ENCODE data around the gene SELENOM. TPM values are rescaled to one million over a fixed set of nuclear protein-coding genes. Genes with fewer than 3 reads are reported as not detected.

The SELENOM gene
- polyA plus RNA-seq, 1 donor (not counting 4 experiments of a cell fraction or from before 2014, with no cell fraction given) = 9.1 TPM

GRCh38 chr22:31094741-31095140 lies 12.6 kb downstream of the SELENOM start:
- Histone ChIP-seq H3K27ac (ENCODE audit: control insufficient read depth, insufficient read depth, low read length) (no peak overlapping the region), H3K9me1 (ENCODE audit: control insufficient read depth, extremely low read depth, insufficient read depth, low read length) (no peaks in the 10 kb centered on the region), H3K4me2 (ENCODE audit: control insufficient read depth, extremely low read depth, insufficient read depth, low read depth, low read length) (no peak overlapping the region), H3K9ac (ENCODE audit: control insufficient read depth, extremely low read depth, insufficient read depth, low read length) (no peak overlapping the region), H3K36me3 (ENCODE audit: control insufficient read depth in 2 of 2, extremely low read depth in 1 of 2, insufficient read depth in 2 of 2, low read length in 2 of 2) (peaks cover 74 to 79% of the 10 kb centered on the region in 2 experiments), H3K4me3 (ENCODE audit: control insufficient read depth in 2 of 3, extremely low read depth in 1 of 3, insufficient read depth in 2 of 3, low read depth in 1 of 3, low read length in 3 of 3) (no peak overlapping the region), H3K4me1 (ENCODE audit: control insufficient read depth, extremely low read depth, insufficient read depth, low read length) (no peaks in the 10 kb centered on the region), H3K79me2 (ENCODE audit: control insufficient read depth, insufficient read depth, low read length) (peaks cover 19% of the 10 kb centered on the region), H3K27me3 (ENCODE audit: control insufficient read depth, extremely low read depth, insufficient read depth, low read length) (no peaks in the 10 kb centered on the region), H4K20me1 (ENCODE audit: control insufficient read depth, extremely low read depth, insufficient read depth, low read length) (peaks cover 14% of the 10 kb centered on the region), H2AFZ (ENCODE audit: control insufficient read depth, low read length) (no peak overlapping the region), H3K9me3 (ENCODE audit: control insufficient read depth, low read depth, low read length) (no peaks in the 10 kb centered on the region)
- dilution Hi-C loops (cut with MboI; ENCODE audit: extremely low pct_ligation_motif_present, low sequenced_read_pairs) = no loop called here
- TF ChIP-seq EZH2 (IDR thresholded peaks at IDR 0.05; ENCODE audit: low read length) = no peak
- TF ChIP-seq, protein P1, sequence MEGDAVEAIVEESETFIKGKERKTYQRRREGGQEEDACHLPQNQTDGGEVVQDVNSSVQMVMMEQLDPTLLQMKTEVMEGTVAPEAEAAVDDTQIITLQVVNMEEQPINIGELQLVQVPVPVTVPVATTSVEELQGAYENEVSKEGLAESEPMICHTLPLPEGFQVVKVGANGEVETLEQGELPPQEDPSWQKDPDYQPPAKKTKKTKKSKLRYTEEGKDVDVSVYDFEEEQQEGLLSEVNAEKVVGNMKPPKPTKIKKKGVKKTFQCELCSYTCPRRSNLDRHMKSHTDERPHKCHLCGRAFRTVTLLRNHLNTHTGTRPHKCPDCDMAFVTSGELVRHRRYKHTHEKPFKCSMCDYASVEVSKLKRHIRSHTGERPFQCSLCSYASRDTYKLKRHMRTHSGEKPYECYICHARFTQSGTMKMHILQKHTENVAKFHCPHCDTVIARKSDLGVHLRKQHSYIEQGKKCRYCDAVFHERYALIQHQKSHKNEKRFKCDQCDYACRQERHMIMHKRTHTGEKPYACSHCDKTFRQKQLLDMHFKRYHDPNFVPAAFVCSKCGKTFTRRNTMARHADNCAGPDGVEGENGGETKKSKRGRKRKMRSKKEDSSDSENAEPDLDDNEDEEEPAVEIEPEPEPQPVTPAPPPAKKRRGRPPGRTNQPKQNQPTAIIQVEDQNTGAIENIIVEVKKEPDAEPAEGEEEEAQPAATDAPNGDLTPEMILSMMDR (optimal IDR thresholded peaks at IDR 0.05 in 1 of 3, IDR thresholded peaks at IDR 0.05 in 1 of 3, conservative IDR thresholded peaks at IDR 0.05 in 1 of 3; ENCODE audit: extremely low read depth in 1 of 3, insufficient read depth in 2 of 3, low read length in 3 of 3) = no peak
- DNase-seq (ENCODE audit: low read depth, low spot score) (no peak), FAIRE-seq (no peak)

- Histone ChIP-seq H3K79me2 (ENCODE audit: control insufficient read depth, insufficient read depth, low read length) (peaks cover 26% of the 10 kb centered on the region), H2AFZ (ENCODE audit: control insufficient read depth, low read length) (no peak overlapping the region), H4K20me1 (ENCODE audit: control insufficient read depth, extremely low read depth, insufficient read depth, low read length) (peaks cover 19% of the 10 kb centered on the region), H3K36me3 (ENCODE audit: control insufficient read depth in 2 of 2, extremely low read depth in 1 of 2, insufficient read depth in 2 of 2, low read length in 2 of 2) (peaks cover 74 to 77% of the 10 kb centered on the region in 2 experiments), H3K9me1 (ENCODE audit: control insufficient read depth, extremely low read depth, insufficient read depth, low read length) (no peaks in the 10 kb centered on the region), H3K27me3 (ENCODE audit: control insufficient read depth, extremely low read depth, insufficient read depth, low read length) (no peaks in the 10 kb centered on the region), H3K4me1 (ENCODE audit: control insufficient read depth, extremely low read depth, insufficient read depth, low read length) (no peaks in the 10 kb centered on the region), H3K4me3 (ENCODE audit: control insufficient read depth in 2 of 3, extremely low read depth in 1 of 3, insufficient read depth in 2 of 3, low read depth in 1 of 3, low read length in 3 of 3) (no peak overlapping the region), H3K9me3 (ENCODE audit: control insufficient read depth, low read depth, low read length) (no peaks in the 10 kb centered on the region), H3K9ac (ENCODE audit: control insufficient read depth, extremely low read depth, insufficient read depth, low read length) (no peak overlapping the region), H3K27ac (ENCODE audit: control insufficient read depth, insufficient read depth, low read length) (no peak overlapping the region), H3K4me2 (ENCODE audit: control insufficient read depth, extremely low read depth, insufficient read depth, low read depth, low read length) (no peak overlapping the region)
- DNase-seq (ENCODE audit: low read depth, low spot score) = no peak
- no peak for FAIRE-seq
- dilution Hi-C loops (cut with MboI; ENCODE audit: extremely low pct_ligation_motif_present, low sequenced_read_pairs) = no loop called here
- no peak for TF ChIP-seq EZH2 (IDR thresholded peaks at IDR 0.05; ENCODE audit: low read length)
- TF ChIP-seq, protein P1 (optimal IDR thresholded peaks at IDR 0.05 in 1 of 3, IDR thresholded peaks at IDR 0.05 in 1 of 3, conservative IDR thresholded peaks at IDR 0.05 in 1 of 3; ENCODE audit: extremely low read depth in 1 of 3, insufficient read depth in 2 of 3, low read length in 3 of 3) = no peak
Observed at GRCh38 chr22:31094021-31094551, 13.3 kb downstream of the SELENOM start.

All from keratinocyte (primary cell).